Activated T-helper 1 cell treated with Interleukin-2 at 50 U/mL for 16 hours (primary cell): Measurements from ENCODE around the gene DAO.
"Not testable (repeated sequence)": the region's sequence is repeated elsewhere in the genome, so short reads cannot be mapped to it uniquely, and the experiment has no call there.

ENCODE experiments used
- DNase-seq: peaks from one replicate; pipeline ENCODE4 v3.0.0-alpha.2; 2020; ENCODE audit warnings: low read depth

The DAO gene

DNA sequence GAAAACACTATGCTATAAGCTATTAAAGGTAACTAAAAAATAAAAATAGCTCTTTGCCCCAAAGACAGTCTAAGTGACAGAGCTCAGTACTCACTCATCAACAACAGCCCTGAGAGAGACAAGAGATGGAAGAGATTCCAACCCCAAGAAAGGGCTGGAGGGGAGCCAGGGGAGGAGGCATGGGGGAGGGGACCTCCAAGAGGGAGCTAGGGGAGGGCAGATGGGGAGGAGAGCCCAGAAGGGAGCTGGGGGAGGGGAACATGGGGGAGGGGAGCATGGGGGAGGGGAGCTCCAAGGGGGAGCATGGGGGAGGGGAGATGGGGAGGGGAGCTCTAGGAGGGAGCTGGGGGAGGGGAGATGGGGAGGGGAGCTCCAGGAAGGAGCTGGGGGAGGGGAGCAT is 30.2 kb upstream of the DAO start:
- no peak for DNase-seq

DNA sequence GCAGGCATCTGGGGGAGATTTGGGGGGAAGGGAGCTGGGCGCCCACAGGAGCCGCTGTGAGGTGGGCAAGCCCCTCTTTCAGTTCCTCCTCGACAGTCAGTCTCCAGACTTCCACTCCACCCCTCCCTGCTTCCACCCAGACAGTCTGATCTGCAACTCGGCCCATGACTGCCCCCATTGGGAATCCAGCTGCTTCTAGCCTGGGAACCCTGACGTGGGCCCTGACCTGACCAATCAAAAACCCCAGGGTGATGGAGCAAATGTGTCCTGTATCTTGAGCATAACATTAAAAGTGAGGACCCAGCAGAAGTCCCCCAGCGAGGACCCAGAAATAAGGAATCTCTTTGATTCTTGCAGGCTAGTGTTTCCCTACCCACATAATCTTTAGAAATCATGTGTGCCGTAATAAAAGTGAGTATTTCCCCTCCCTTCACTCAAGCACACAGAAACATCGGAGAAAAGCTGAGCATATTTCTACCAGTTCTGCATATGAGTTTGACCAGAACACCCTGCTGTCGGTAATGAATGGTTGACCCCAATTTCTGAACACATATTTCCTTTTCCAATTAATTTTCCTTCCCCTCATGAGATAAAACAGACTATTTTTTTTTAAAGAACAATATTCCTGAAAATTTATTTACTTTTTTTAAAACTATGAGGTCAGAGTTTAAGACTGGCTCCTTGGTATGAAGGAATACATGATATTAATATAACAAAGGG is 28.9 kb upstream of the DAO start:
- no peak for DNase-seq

DNA sequence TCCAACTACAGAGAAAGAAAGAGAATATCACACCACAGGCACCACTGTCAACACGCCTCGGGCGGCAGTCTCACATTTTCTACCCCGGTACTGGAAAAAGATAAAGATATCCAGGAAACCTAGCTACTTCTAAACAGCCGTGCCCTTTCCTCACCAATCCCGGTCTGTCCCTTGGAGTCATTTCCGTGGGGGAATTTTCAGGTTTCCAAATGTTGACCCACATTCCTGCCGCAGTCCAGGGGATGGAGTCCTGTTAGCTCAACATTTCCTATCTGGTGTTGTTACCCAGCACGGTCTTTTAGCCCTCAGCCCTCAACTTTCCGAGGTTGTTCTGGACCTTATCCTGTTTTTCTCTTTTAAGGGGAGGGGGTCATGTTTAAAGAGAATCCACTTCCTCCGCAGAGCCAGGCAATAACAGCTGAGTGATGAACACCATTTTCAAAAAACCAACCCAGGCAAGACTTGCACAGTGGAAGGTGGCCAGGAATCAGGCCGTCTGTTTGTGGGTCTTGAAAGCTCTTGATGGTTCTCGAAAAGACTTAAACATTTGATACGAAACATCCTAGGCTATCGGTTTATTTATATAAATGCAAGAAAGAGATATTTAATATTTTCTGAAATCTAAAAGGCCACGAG is 27.1 kb upstream of the DAO start:
- no peak for DNase-seq

DNA sequence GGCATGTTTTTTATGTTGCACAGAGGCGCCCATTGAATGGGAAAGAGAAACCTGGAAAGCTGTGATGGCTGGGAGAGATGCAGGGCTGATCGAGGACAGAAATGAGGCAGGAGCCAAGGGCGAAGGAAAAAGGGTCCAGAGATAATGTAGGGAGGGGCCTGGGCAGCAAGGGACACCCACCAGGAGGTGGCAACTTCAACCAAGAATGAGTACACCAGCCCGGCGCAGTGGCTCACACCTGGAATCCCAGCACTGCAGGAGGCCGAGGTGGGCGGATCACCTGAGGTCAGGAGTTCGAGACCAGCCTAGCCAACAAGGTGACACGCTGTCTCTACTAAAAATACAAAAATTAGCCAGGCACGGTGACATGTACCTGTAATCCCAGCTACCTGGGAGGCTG is 26.5 kb upstream of the DAO start:
- DNase-seq, result no peak

DNA sequence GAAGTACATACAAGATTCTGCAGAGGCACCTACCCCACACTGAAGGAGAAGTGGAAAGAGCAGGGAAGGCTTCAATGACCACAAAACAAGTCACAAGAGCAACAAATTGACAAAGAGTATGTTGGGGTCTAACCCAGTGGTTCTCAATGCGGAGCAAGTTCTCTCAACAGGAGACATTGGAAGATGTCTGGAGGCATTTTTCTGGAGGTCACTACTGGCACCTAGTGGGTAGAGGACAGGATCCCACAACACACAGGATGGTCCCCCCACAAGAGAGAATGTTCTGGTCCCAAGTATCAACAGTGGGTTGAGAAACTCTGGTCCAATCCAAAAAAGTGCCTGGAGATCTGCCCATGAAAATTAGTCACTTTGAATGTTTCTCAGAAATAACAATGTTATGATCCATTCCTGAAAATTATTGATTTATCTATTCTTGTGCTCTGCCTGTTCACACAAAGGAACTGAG is 25.9 kb upstream of the DAO start:
- DNase-seq, result no peak

DNA sequence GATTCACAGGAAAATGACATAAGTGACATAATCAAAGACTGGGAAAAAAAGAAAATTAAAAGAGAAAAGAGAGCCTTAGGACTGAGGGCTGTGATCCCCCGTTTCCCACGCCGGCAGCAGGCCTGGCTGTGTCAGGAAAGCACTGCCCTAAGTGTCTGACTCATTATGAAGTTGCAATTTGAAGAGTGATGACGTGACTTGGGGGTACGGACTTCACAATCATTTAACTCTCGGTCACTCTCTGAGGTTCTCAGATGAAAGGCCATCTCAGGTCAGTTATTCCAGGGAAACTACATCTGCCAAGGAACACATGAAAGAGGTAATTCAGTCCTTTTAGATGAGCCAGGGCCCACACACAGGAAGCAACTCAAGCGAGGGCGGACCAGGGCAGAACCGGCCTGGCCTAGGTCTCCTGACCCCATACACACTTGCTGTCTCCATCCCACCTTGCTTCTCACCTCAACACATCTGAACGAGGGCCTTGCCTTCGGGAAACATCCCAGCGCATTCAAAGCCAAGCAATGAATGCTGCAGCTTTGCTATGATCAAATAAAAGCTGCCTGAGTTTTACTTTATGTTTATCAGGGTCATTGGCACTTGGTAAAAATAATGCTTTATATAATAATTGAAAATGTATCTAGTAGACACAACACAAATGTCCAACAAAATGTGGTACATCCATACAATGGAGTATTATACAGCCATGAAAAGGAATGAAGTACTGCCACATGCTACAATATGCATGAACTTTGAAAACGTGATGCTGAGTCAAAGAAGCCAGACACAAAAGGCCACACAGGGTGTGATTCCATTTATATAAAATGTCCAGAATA is 25.2 kb upstream of the DAO start:
- DNase-seq, result no peak

DNA sequence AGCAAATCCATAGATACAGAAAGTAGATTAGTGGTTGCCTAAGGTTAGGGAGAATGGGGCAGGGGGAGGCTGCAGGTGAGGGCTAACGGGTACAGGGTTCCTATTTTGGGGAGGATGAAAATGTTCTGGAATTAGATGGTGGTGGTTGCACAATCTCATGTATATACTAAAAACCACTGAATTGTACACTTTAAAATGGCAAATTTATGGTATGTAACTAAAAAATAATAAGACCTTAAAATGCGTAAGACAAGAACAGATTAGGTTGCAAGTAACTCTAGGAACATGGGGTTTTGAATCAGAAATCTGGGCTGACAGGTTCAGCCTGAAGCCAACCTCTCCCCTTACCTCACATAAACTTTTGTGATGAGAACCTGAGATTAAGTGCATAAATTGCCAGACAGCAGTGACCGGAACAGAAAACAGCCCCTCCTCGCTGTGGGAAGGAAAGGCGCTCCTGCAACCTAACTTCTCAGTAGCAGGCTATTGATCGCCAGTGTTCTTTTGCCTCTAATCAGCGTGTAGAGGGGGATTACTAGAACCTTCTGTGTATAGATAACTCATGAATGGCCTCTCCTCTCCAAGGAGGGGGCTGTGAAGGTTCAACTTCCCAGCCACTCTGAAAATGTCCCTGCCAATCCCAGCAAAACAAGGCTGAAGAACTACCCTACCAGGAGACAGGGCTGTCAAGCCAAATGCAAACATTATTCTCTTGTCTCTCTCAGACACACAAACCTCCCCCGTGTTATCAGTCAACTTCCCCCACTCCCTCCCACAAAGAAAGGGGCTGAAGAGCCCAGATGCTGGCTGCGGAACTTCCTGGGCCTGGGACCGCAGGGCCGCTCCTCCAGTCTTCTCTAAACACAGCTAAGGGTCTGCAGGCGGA is 24.4 kb upstream of the DAO start:
- DNase-seq, result no peak

DNA sequence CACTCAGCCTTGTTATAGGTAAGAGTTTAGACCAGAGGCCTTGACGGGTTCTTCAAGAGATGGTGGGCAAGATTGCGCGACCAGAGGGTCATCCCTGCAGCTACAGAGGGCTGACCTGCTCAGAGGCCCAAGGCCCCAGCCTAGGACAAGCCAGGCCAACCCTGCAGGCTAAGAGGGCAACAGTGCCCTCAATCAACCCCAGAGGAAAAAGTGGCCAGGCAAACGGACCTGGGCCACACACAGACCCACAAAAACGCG is 23.8 kb upstream of the DAO start:
- no peak for DNase-seq

DNA sequence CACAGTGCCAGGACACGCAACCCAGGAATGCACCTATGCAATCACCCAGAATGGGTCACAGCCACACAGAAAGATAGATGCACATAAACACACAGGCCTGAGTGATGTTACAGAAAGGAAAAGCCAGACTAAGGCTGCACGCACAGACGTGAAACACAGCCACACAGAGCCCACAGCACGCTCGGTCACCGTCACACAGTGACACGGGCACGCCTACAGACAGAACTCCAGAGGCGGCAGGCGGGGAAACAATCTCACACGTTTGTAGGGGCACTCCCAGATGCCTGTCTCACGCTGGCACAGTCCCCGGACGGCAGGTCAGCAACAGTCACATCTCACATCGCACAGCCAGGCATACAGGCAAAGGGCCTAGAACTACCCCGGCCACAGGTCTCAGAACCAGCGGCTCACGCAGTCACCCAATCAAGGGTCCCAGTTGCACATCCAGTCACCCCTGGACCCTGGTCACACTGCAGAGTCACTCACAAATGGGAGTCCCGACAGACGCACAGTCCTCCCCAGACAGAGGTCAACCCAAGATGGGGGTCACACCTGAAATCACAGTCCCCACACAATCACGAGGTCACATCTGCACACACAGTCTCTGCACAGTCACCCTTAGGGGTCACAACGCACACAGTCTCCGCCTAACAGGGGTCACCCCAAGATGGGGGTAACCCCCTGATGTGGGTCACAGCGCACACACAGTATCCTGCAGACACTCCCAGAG is 23.3 kb upstream of the DAO start:
- DNase-seq, result peak; percentile 40

DNA sequence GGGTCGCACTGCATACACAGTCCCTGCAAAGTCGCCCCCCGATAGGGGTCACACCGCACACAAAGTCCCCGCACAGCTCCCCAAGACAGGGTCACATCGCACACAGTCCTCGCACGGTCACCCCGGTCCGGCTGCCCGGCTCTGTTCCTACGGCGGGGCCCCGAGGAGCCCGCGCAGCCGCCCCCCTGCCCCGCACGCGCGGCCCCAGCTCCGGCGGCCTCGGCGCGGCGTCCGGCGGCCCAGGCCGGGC is 22.8 kb upstream of the DAO start:
- DNase-seq, result no peak

DNA sequence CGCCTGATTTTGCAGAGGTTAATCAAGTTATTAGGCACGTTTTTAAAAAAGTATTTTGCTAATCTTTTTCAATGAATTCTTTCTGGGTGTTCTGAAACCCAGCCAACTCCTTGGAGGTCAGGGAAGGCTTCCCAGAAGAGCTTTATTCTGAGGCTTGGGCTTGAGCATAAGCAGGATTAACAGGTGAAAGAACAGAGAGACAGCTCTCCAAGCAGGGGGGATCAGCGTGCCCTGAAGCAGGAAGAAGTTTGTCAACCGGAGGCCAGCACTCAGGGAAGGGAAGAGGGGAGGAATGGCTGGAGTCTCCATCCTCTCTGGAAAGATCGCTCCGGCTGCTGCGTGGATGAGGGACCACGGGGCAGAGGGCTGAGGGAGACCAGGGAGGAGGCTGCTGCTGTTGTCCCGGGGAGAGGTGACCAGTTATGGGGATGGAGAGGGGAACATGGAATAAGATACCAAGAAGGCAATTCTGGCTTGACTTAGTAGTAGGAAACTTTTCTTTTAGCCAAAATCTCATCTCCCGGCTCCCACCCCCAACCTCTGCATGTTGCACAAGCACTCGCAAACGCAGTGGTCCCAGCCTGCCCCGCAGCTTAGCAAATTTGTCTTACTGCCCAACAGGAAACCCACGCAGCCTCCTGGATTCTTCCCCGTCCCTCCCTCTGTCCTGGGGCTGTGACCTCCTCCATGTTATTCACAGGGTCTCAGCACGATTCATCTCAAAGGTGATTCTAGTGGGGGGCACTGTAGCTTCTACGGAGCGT is 21.4 kb upstream of the DAO start:
- no peak for DNase-seq

DNA sequence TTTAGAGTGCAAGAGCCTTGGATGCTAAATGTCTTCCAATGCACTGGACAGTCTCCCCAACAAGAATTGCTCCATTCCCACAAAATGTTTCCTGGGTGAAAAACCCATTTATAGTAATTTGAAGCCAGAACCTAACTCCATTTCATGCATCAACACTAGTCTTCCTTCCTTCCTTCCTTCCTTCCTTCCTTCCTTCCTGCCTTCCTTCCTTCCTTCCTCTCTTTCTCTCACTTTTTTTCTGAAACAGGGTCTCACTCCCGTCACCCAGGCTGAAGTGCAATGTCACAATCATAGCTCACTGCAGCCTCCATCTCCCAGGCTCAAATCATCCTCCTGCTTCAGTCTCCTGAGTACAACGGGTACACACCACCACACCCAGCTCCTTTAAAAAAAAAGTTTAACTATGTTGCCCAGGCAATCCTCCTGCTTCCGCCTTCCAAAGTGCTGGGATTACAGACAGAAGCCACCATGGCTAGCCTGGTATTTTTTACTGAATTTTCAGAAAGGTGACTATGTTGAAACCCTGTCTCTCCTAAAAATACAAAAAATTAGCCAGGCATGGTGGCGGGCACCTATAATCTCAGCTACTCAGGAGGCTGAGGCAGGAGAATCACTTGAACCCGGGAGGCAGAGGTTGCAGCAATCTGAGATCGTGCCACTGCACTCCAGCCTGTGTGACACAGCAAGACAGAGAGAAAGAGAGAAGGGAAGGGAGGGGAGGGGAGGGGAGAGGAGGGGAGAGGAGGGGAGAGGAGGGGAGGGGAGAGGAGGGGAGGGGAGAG is 20.6 kb upstream of the DAO start:
- DNase-seq, result not testable (repeated sequence)

DNA sequence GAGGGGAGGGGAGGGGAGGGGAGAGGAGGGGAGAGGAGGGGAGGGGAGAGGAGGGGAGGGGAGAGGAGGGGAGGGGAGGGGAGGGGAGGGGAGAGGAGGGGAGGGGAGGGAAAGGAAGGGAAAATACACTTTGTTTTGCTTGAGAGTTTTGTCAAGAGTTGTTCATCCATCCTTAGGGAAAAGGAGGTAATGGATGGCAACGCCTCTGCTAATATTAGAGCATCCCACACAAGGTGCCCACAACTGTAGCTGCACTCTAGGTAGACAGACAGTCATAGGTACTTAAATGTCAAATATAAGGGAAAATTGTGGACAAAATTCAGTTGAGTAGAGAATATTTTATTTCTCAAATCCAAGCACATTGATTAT is 20.0 kb upstream of the DAO start:
- DNase-seq, result no peak

DNA sequence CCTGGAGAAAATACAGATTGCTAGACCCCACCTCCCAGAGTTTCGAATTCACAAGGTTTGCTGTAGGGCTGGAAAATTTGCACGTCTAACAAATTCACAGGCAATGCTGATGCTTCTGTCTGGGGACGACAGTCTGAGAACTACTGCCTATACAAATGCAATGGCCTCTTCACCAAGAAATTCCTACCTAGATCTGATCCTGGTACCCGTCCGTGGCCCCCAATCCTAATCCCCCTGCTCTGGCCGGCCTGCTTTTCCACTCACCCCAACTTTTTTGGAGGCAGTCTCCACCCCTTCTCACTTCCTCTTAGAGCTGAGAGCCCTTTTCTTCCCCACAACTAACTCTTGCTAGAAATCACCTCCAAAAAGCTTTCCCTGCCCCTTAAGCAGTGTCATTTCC is 19.4 kb upstream of the DAO start:
- DNase-seq, result no peak

DNA sequence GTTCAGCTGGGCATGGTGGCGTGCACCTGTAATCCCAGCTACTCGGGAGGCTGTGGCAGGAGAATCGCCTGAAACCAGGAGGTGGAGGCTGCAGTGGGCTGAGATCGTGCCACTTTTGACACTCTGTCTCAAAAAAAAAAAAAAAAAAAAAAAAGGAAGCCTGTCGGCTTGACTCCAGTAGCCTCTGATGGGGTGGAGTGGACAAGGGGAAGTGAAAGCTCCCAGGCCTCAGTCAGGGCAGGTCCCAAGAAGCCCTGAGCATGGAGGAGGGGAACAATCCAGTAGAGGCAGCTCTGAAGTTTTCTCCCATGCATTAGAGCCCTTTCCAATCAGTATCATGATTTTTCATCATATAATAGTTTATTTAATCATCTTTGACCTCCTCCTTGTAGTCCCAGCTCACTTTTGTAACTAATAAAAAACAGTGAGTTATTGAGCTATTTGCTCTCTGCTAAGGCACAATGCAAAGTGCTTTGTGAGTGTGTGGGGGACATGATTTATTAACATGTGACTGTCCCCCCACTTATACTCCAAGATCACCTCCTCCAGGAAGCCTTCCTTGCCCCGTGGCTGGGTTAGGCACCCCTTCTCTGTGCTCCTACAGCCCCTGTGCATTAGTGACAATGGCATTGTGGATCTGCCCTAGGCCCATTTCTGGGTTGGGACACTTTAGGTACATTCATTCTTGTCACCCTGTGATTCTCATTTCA is 17.9 kb upstream of the DAO start:
- no peak for DNase-seq

DNA sequence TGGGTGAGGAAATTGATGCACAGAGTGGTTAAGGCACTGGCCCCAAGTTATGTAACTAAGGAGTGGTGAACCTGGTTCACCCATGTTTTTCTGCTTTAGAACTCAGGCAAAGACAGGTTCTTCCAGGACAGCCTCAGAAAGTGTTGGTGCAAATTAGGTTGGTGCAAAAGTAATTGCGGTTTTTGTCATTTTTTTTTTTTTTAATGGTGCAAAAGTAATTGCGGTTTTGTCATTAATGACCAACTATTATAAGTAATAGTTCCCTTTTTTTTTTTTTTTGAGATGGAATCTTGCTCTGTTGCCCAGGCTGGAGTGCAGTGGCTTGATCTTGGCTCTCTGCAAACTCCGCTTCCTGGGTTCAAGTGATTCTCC is 17.3 kb upstream of the DAO start:
- DNase-seq, result no peak

DNA sequence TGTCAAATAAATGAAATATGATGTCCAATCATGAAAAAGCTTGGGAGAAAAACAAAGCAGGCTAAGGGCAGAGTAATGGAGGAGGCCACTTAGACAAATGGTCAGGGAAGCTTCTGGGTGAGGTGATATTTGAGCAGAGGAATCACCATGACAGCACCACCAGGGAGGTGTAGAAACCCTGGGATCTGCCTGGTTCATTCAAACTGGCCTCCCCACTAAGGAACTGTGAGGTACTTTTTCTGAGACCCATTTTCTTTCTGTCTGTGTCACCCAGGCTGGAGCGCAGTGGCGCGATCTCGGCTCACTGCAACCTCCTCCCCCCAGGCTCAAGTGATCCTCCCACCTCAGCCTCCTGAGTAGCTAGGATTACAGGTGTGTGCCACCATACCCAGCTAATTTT is 14.7 kb upstream of the DAO start:
- no peak for DNase-seq

DNA sequence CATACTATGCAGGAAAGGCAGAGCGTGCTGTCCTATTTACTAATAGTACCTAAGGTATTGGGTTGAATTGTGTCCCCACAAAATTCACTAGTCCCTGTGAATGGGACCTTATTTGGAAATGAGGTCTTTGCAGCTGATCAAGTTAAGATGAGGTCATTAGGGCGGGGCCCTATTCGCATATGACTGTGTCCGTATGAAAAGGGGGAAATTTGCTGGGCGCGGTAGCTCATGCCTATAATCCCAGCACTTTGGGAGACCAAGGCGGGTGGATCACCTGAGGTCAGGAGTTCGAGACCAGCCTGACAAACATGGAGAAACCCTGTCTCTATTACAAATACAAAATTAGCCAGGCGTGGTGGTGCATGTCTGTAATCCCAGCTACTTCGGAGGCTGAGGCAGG is 13.8 kb upstream of the DAO start:
- DNase-seq, result not testable (repeated sequence)

DNA sequence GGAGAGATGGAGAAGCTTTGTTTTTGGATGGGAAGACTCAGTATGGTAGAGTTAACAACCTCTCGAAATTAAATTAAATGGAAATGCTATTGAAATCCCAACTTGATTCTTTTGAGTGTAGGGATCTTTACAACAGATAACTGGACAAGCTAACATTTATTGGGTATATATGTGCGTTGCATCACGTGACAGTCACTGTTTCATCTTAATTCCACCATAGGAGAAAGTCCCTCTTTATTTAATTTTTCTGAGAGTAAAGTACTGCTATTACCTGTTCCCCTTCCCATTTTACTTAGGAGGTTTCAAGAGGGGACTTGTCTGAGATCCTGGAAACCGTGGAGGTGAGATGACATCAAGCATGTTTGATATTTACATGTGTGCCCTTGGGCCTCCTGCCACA is 11.1 kb upstream of the DAO start:
- DNase-seq, result no peak

DNA sequence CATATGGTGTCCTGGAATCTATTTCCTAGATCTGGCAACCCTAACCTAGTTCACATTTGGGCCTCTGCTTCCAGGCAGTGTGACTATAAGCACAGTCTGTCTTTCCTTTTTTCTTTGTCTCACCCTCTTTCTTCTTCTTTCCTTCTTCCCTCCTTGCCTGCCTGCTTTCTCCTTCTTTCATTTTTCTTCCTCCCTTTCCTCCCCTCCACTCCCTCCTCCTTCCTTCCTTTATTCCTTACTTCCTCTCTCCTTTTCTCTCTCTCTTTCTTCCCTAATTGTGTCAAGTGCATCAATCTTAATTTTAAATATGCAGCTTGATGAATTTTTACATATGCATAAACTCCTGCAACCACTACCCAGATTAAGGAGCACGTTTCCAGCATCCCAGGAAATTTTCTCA is 4.6 kb upstream of the DAO start:
- no peak for DNase-seq
